ENCODE data around the gene CNTN5. TPM values are rescaled to one million over a fixed set of nuclear protein-coding genes. Genes with fewer than 3 reads are reported as not detected.

The CNTN5 gene
- polyA plus RNA-seq, 3 donors, result 0.10 TPM; not detected in 2

- H3K27ac ChIP-seq (ENCODE audit: low read depth, low read length), result no peak overlapping the region
- 44 to 78% (median 73%) methylated on average over 2 of the region's 2 CpGs for WGBS, 3 donors
Observed at GRCh38 chr11:99343117-99343516, 322.4 kb downstream of the CNTN5 start.

GRCh38 chr11:99349151-99349673 lies 328.5 kb downstream of the CNTN5 start:
- H3K27ac ChIP-seq (ENCODE audit: low read depth, low read length), result no peak overlapping the region
- 57 to 67% (median 63%) methylated on average over 5 of the region's 5 CpGs for WGBS, 3 donors

DNA sequence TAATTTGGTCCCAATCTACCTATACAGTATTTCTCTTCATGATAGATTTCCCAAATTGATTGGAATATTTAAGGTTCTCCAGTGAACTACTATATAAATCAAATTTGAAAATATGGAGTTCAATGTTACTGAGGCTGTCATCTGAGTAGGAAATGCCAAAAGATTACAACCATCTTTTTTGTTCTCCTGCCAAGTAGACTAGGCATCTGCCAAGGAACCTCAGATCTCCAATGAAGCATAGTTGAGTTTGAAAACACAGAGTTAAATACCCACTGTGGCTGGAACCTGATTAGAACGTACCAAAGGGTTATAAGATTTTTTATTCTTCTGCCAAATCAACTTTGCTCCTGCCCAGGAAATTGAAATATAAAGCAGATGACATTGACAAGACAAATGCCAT lies 330.9 kb downstream of the CNTN5 start:
- H3K27ac ChIP-seq (ENCODE audit: low read depth, low read length), result no peak overlapping the region
- WGBS, 3 donors, result 20 to 47% (median 31%) methylated on average over 1 of the region's 1 CpG

GRCh38 chr11:99352642-99353041 lies 331.9 kb downstream of the CNTN5 start:
- WGBS, 3 donors, result 71 to 81% (median 73%) methylated on average over 5 of the region's 5 CpGs

GRCh38 chr11:99366546-99366945 lies 345.8 kb downstream of the CNTN5 start:
- WGBS, 3 donors, result 61 to 83% (median 80%) methylated on average over 7 of the region's 7 CpGs
- H3K27ac ChIP-seq (ENCODE audit: low read depth, low read length), result no peak overlapping the region

More at GRCh38 chr11:99352642-99353041, 331.9 kb downstream of the CNTN5 start:
- H3K27ac ChIP-seq (ENCODE audit: low read depth, low read length), result no peak overlapping the region

- 37 to 82% (median 77%) methylated on average over 5 of the region's 5 CpGs for WGBS, 3 donors
- H3K27ac ChIP-seq (ENCODE audit: low read depth, low read length), result no peak overlapping the region
Observed at GRCh38 chr11:99368583-99368982, 347.8 kb downstream of the CNTN5 start.

- WGBS, 3 donors, result 21 to 29% (median 23%) methylated on average over 4 of the region's 4 CpGs
- no peak overlapping the region for H3K27ac ChIP-seq (ENCODE audit: low read depth, low read length)
Observed at GRCh38 chr11:99370549-99371216, 349.9 kb downstream of the CNTN5 start.

- no peak overlapping the region for H3K27ac ChIP-seq (ENCODE audit: low read depth, low read length)
- 27 to 81% (median 74%) methylated on average over 1 of the region's 1 CpG for WGBS, 3 donors
Observed at GRCh38 chr11:99371257-99371656, 350.5 kb downstream of the CNTN5 start.

- H3K27ac ChIP-seq (ENCODE audit: low read depth, low read length), result no peak overlapping the region
- 37 to 67% (median 49%) methylated on average over 2 of the region's 2 CpGs for WGBS, 3 donors
Observed at GRCh38 chr11:99376463-99376862, 355.7 kb downstream of the CNTN5 start.

GRCh38 chr11:99383648-99384245 lies 363.0 kb downstream of the CNTN5 start:
- WGBS, 3 donors, result 39 to 84% (median 74%) methylated on average over 4 of the region's 4 CpGs
- H3K27ac ChIP-seq (ENCODE audit: low read depth, low read length), result no peak overlapping the region

DNA sequence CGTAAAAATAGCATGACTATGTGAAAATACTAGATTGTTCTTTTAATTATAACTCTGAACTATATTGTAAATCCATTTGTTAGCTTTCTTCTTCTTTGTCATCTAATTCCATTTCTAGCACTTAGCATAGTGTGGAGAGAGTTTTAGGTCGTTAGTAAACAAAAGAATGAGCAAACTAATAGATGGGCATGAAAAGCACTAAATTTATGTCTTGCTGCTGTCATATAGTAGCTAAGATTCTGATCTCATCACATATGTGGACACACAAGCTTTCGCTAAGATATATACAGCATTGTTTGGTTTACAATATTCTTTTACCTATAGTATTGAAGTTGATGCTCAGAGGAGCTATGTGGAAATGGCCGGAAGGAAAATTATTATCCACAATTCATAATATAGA lies 370.5 kb downstream of the CNTN5 start:
- no peak overlapping the region for H3K27ac ChIP-seq (ENCODE audit: low read depth, low read length)
- WGBS, 3 donors, result 66 to 75% (median 75%) methylated on average over 4 of the region's 4 CpGs

DNA sequence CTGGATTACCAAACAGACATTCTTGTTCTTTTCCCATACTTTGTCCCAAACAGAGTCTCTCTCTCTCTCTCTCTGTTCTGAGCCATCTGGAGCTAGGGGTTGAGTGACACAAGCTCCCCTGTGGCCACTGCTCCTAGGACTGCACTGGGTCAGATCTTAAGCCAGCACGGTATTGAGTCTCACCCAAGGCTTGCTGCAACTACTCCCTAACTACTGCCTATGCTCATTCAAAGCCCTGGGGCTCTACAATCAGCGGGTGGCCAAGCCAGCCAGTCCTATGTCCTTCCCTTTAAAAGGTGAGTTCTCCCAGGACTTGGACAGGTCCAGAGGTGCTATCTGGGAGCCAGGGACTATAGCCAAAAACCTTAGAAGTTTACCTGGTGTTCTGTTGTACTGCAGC lies 385.6 kb downstream of the CNTN5 start:
- H3K27ac ChIP-seq (ENCODE audit: low read depth, low read length), result no peak overlapping the region
- WGBS, 3 donors, result 74 to 80% (median 76%) methylated on average over 2 of the region's 2 CpGs

DNA sequence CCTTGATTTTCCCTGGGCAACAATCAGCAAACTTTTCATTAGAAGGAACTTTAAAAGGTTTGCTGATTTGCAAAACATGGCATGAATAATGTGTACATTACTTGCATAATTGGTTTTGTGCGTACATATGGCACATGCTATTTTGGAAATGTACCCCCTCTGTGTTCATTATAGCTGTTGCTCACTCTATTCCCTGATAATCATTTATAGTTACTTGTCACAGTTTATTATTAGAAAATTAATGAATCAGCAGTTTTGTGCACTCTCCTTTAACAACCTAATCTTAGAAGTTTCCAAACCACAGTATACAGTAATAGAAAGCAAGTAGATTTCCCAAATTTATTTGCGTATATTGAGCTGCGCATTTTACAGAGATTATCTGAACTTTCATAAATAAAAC lies 389.9 kb downstream of the CNTN5 start:
- 88 to 90% (median 90%) methylated on average over 3 of the region's 3 CpGs for WGBS, 3 donors
- no peak overlapping the region for H3K27ac ChIP-seq (ENCODE audit: low read depth, low read length)

- H3K27ac ChIP-seq (ENCODE audit: low read depth, low read length), result no peak overlapping the region
- WGBS, 3 donors, result 40 to 44% (median 44%) methylated on average over 1 of the region's 1 CpG
Observed at GRCh38 chr11:99418927-99419720, 398.4 kb downstream of the CNTN5 start.

DNA sequence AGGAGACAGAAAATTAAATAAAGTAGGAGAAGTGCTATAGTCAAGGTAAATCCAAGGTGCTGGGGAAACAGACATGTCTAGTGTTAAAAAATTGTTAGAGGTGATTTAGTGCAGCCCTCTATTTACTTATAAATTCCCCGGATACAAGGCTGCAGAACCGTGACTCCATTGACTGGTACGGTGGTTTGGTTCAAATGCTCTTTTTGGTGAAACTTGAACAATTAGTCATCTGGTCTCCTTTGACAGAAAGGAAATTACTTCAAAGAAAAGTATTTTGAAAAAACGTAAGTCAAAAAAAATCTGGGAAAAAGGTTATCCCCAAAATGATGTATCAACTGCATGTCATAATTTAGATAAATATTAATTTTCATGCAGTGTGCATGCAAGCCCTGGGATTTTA lies 399.2 kb downstream of the CNTN5 start:
- H3K27ac ChIP-seq (ENCODE audit: low read depth, low read length), result no peak overlapping the region
- 54 to 64% (median 59%) methylated on average over 4 of the region's 4 CpGs for WGBS, 3 donors

DNA sequence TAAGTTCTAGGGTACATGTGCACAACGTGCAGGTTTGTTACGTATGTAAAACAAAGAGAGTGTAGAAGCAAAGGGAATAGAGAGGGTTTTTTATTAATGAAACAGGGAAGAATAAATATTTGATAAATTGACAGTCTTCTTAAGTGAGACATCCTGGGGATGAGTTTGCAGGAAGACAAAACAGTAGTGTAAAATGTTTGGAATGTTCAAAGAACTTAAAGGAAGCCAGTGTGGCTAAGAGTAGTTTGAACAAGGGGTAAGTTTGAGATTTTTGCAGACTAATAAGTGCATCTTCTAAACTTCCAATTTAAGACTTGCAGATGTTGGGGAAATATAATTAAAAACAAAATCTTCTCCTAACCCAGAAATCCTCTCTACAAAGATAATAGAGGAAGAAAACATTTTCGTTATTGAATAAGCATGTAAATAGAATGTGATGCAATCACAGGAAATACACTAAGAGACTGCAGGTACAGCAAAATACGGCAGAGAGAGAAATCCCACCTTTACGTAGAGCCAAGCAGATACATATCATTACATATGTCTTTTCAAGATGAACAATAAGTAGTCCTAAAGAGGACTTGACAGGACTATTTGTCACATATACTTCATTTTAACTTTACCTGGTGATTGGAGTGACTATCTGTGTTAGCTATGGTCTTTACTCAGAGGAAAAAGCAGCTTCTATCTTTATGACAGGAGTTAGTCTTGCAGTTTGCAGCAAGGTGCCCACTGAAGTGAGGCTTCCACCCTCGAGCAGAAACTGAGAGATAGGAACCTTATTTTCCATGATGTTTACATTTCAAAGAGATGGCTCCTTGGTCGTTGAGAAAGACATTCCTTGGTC lies 402.1 kb downstream of the CNTN5 start:
- 29 to 30% (median 29%) methylated on average over 7 of the region's 7 CpGs for WGBS, 3 donors
- H3K27ac ChIP-seq (ENCODE audit: low read depth, low read length), result no peak overlapping the region

GRCh38 chr11:99423428-99423983 lies 402.8 kb downstream of the CNTN5 start:
- 31 to 41% (median 35%) methylated on average over 4 of the region's 4 CpGs for WGBS, 3 donors

More at GRCh38 chr11:99423428-99423983, 402.8 kb downstream of the CNTN5 start:
- H3K27ac ChIP-seq (ENCODE audit: low read depth, low read length), result no peak overlapping the region

Data from adipose tissue (tissue), 3 donors.